GM18505 (cell line): Measurements from ENCODE around the gene SLC39A7.
A peak's percentile ranks its signal among the peaks of the same experiment; 100 is the strongest.

Source experiments
- ATAC-seq: cut with Tn5 transposase; IDR thresholded peaks from one replicate; pipeline ENCODE4 v1.9.1; 2021; ENCODE audit not compliant: unreplicated experiment
- POLR2A ChIP-seq: IDR thresholded peaks from 4 replicates; pipeline ENCODE4 v1.6.1; 2011; ENCODE audit warnings: borderline replicate concordance; ENCODE audit not compliant: insufficient read depth, insufficient read length; ENCODE audit errors: extremely low read depth

SLC39A7 gene

DNA sequence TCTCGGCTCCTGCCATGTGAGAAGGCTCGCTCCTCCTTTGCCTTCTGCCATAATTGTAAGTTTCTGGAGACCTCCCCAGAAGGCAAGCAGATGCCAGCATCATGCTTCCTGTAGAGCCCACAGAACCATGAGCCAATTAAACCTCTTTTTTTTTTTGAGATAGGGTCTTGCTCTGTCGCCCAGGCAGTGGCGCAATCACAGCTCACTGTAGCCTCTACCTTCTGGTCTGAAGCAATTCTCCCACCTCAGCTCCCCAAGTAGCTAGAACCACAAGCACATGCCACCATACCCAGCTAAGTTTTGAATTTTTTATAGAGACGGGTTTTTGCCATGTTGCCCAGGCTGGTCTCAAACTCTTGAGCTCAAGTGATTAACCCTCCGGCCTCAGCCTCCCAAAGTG, 36.2 kb downstream of the SLC39A7 start:
- TF ChIP-seq POLR2A, result no peak
- no peak for ATAC-seq

GRCh38 chr6:33237741-33238140, 37.1 kb downstream of the SLC39A7 start:
- ATAC-seq, result no peak
- TF ChIP-seq POLR2A, result no peak

DNA sequence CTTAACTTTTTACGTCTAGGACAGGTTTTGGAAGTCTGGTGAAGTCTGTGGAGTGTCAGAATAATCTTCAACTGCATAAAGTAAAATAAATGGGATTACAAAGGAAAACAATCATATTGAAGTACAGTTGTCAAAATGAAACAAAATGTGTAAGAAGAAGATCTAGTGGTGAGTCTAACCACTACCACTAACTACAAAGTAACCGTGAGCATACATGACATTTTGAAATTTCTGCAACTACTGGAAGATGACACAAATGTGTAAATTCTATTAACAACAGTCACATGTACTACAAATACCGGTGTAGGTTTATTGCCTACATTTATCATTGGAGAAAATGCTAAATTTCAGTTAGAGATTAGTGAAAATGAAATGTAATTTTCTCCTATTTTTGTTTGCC, 41.3 kb downstream of the SLC39A7 start:
- no peak for ATAC-seq
- no peak for TF ChIP-seq POLR2A

GRCh38 chr6:33243476-33243875, 42.8 kb downstream of the SLC39A7 start:
- no peak for TF ChIP-seq POLR2A
- no peak for ATAC-seq

DNA sequence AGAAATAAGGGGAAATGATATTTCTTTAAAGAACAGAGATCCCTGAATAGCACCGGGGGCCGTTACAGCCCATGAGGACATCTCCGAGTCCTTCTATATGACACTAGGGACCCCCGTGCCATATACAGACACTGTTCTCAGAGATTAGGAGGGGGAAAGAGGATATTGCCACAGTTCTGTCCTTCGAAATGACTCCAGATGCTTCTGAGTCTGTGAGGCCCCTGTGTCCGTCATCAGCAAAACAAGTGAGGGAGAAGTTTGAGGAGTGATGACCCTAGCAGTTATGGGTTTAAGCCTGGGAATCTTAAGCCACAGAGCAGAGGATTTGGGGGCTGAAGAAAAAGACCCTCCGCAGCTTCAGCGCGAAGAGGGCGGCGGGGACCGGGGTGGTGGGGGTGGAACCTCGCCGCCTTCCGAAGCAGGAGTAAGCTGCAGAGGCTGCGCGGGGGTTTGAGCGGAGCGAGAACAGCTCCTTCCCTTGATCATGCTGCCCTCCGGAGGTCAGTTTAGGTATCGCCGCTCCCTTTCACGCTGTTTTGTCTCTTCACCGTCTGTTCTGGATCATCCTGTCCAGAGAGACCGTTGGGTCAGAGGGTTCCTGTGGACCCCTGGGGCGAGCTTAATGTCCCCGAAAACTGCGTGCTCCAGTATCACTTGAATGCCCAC, 47.4 kb downstream of the SLC39A7 start:
- peak; percentile 50 for ATAC-seq
- no peak for TF ChIP-seq POLR2A

DNA sequence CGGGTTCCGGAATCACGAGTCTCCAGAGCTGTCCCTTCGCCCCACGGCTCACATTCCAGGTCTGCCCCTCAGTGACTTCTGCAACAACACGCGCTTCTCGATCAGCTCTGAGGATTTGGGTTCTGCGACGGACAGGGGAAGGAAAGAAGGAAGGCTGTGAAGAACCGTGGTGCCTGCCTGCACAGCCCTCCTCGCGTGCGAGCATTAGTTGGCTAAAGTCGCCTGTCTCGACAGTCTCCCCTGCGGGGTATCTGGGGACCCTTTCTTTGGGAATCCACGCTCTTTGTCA, 47.9 kb downstream of the SLC39A7 start:
- TF ChIP-seq POLR2A, result no peak
- ATAC-seq, result no peak

DNA sequence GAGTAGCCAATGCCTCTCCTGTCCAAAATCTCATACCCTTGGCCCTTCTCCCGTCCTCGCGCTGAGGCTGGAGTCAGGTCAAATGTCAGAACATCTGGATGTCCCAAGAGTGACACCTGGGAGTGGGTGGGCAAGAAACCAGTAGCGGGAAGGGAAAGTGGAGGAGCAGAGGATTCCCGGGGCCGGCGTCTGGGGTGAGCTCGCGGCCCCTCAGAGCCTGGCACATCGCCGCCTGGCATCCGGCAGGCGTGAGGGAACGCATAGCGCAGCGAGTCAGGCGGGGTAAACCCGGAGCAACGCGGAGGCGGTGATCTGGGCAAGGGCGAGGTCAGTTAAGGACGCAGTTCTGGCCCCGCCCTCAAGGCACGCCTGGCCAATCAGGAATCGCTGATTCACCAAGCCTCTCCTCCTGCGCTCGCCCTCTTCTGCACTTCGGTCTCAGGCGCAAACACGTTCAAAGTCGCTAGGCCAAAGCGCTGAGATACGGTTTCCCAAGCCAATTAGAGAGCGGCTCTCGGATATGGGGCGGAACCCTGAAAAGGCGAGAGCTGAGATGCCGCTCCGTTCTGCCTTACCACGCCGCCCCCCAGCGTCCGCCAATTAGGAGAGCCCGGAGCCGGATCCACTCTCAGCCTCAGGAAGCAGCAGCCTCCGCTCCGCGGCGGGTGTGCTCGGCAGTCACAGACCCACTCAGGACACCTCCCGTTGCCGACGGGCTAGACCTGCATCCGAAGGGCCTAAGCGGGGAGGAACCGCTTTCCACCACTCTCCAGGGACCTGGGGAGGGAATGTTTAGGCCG, 48.5 kb downstream of the SLC39A7 start:
- TF ChIP-seq POLR2A, result peak; percentile 95
- peak; percentile 80 for ATAC-seq

GRCh38 chr6:33249732-33250630, 49.3 kb downstream of the SLC39A7 start:
- TF ChIP-seq POLR2A, result no peak
- peak; percentile 1 for ATAC-seq

DNA sequence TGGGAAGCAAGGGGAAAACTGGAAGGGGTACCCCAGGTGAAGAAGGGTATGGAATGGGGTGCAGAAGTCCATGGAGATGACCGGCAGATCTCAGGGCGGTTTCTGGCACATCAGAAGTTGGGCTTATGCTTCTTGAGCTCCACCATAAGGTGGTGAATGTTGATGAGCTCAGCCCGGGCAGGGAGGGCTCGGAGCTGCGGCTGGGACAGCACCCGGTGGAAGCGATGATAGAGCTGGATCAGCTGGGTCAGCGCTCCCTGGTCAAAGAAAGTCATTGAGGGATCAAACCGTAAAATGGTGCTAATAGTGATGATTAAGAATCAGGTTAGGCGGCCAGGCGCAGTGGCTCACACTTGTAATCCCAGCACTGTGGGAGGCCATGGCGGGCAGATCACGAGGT, 50.1 kb downstream of the SLC39A7 start:
- TF ChIP-seq POLR2A, result no peak

GRCh38 chr6:33251395-33252012, 50.8 kb downstream of the SLC39A7 start:
- ATAC-seq, result no peak
- TF ChIP-seq POLR2A, result no peak

More for the DNA sequence above, 50.1 kb downstream of the SLC39A7 start:
- ATAC-seq, result no peak

DNA sequence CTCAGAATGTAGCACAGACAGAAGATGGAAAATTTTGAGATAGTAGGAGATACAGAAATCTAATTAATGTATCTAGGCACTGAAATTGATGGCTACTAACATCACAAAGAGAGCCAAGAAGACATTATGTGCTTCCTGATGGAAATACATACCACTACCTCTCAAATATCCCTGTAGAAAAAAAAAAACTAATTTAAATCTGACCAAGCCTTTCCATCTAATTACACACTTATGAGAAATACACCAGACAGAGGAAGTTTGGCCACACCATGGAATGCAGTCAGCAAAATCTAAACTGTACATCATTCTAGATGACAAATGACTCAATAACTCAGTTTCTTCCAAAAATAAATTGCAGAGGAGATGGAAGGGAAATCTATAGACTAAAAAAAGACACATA, 52.1 kb downstream of the SLC39A7 start:
- ATAC-seq, result no peak
- TF ChIP-seq POLR2A, result no peak
